IPS DF 6.9 (cell line): ENCODE data around the gene TUT1.

ENCODE experiments used
- DNase-seq: peaks from one replicate; pipeline ENCODE4 v3.0.0-alpha.2; 2013; ENCODE audit warnings: low read depth, low spot score
- H3K27ac ChIP-seq: one replicate; pipeline ENCODE4 v1.5.1; 2013; ENCODE audit warnings: low read length, control low read depth
- H3K27me3 ChIP-seq: 2 replicates; pipeline ENCODE4 v1.6.1; 2013; ENCODE audit warnings: mild to moderate bottlenecking, low read length; ENCODE audit not compliant: control insufficient read depth, insufficient read depth
- H3K36me3 ChIP-seq: 2 replicates; pipeline ENCODE4 v1.6.1; 2013; ENCODE audit warnings: low read length; ENCODE audit not compliant: control insufficient read depth, insufficient read depth
- H3K4me1 ChIP-seq: 2 replicates; pipeline ENCODE4 v1.6.1; 2013; ENCODE audit warnings: low read length; ENCODE audit not compliant: control insufficient read depth, insufficient read depth
- H3K4me3 ChIP-seq: 2 replicates; pipeline ENCODE4 v1.5.1; 2013; ENCODE audit warnings: mild to moderate bottlenecking, low read length
- H3K9me3 ChIP-seq: 2 replicates; pipeline ENCODE4 v1.6.1; 2013; ENCODE audit warnings: low read length, inconsistent platforms; ENCODE audit not compliant: control insufficient read depth, insufficient read depth
- WGBS: extraction: QIAGEN DNeasy Blood & Tissue Kit; methylation state at CpG from one replicate; pipeline ENCODE4 v1.1.7; 2013; ENCODE audit warnings: mixed read lengths, missing lambda C conversion rate; ENCODE audit not compliant: insufficient read length, insufficient coverage; 5-methylcytosine and 5-hydroxymethylcytosine counted together

TUT1 gene

GRCh38 chr11:62613291-62613778 lies 22.0 kb upstream of the TUT1 start:
- DNase-seq: no peak
- Histone ChIP-seq H3K27ac (no peak overlapping the region), H3K9me3 (no peaks in the 10 kb centered on the region), H3K4me3 (no peak overlapping the region), H3K4me1 (no peaks in the 10 kb centered on the region; the same call in 1 of the 2 replicates), H3K36me3 (no peaks in the 10 kb centered on the region; the same call in 1 of the 2 replicates), H3K27me3 (no peaks in the 10 kb centered on the region)
- no CpG with 5 or more reads among the region's 15 CpGs for WGBS

GRCh38 chr11:62612366-62613290 lies 21.3 kb upstream of the TUT1 start, which contains the start of the genes EML3 and ROM1:
Gene EML3, minus strand, starts transcription at chr11:62612775. Its CDS starts 318 bp downstream, at chr11:62612457.
Gene ROM1, plus strand, starts transcription at chr11:62613257. Its CDS starts 25 bp downstream, at chr11:62613282.
- WGBS: no CpG with 5 or more reads among the region's 91 CpGs
- H3K4me1 ChIP-seq: no peaks in the 10 kb centered on the region; the same call in 1 of the 2 replicates
- DNase-seq: no peak
- no peaks in the 10 kb centered on the region for H3K9me3 ChIP-seq
- no peak within 1 kb of the TSS for H3K27ac ChIP-seq
- no peaks in the 10 kb centered on the region; the same call in 1 of the 2 replicates for H3K36me3 ChIP-seq
- no peaks in the 10 kb centered on the region for H3K27me3 ChIP-seq
- peak within 1 kb of the TSS; percentile 66; the same call in 1 of the 2 replicates for H3K4me3 ChIP-seq

GRCh38 chr11:62611705-62612365 lies 20.5 kb upstream of the TUT1 start:
- no peak for DNase-seq
- no peaks in the 10 kb centered on the region; the same call in 1 of the 2 replicates for H3K4me1 ChIP-seq
- H3K27ac ChIP-seq: no peak overlapping the region
- WGBS: no CpG with 5 or more reads among the region's 34 CpGs
- no peaks in the 10 kb centered on the region for H3K9me3 ChIP-seq
- no peaks in the 10 kb centered on the region; the same call in 1 of the 2 replicates for H3K36me3 ChIP-seq
- H3K27me3 ChIP-seq: no peaks in the 10 kb centered on the region
- H3K4me3 ChIP-seq: peak overlapping the region; percentile 66; the same call in 1 of the 2 replicates

- Histone ChIP-seq H3K27ac (no peak overlapping the region), H3K4me3 (peak overlapping the region; percentile 66; the same call in 1 of the 2 replicates), H3K9me3 (no peaks in the 10 kb centered on the region), H3K27me3 (no peaks in the 10 kb centered on the region), H3K4me1 (no peaks in the 10 kb centered on the region; the same call in 1 of the 2 replicates), H3K36me3 (no peaks in the 10 kb centered on the region)
- DNase-seq: no peak
- no CpG with 5 or more reads among the region's 28 CpGs for WGBS
These were observed 19.7 kb upstream of the TUT1 start for GRCh38 chr11:62610814-62611704.

- WGBS: no CpG with 5 or more reads among the region's 6 CpGs
- no peaks in the 10 kb centered on the region for H3K9me3 ChIP-seq
- H3K27me3 ChIP-seq: no peaks in the 10 kb centered on the region
- H3K27ac ChIP-seq: no peak overlapping the region
- no peaks in the 10 kb centered on the region; the same call in 1 of the 2 replicates for H3K4me1 ChIP-seq
- H3K4me3 ChIP-seq: no peak overlapping the region
- H3K36me3 ChIP-seq: no peaks in the 10 kb centered on the region
- DNase-seq: no peak
These were observed 19.1 kb upstream of the TUT1 start for GRCh38 chr11:62610403-62610802.

- no CpG with 5 or more reads among the region's 12 CpGs for WGBS
- no peak for DNase-seq
- Histone ChIP-seq H3K4me3 (no peak overlapping the region), H3K27me3 (no peaks in the 10 kb centered on the region; the same call in 1 of the 2 replicates), H3K4me1 (no peaks in the 10 kb centered on the region; the same call in 1 of the 2 replicates), H3K9me3 (no peaks in the 10 kb centered on the region), H3K36me3 (no peaks in the 10 kb centered on the region), H3K27ac (no peak overlapping the region)
These were observed 17.5 kb upstream of the TUT1 start for GRCh38 chr11:62608776-62609175.

GRCh38 chr11:62607714-62608113 lies 16.4 kb upstream of the TUT1 start:
- H3K4me1 ChIP-seq: no peaks in the 10 kb centered on the region; the same call in 1 of the 2 replicates

GRCh38 chr11:62605902-62606301 lies 14.6 kb upstream of the TUT1 start:
- Histone ChIP-seq H3K9me3 (no peaks in the 10 kb centered on the region), H3K4me1 (no peaks in the 10 kb centered on the region; the same call in 1 of the 2 replicates), H3K36me3 (no peaks in the 10 kb centered on the region), H3K27ac (no peak overlapping the region), H3K4me3 (no peak overlapping the region), H3K27me3 (peaks cover 3% of the 10 kb centered on the region; the same call in 1 of the 2 replicates)
- DNase-seq: no peak
- no CpG with 5 or more reads among the region's 15 CpGs for WGBS

More at GRCh38 chr11:62607714-62608113, 16.4 kb upstream of the TUT1 start:
- no peak for DNase-seq
- no peaks in the 10 kb centered on the region for H3K36me3 ChIP-seq
- H3K27me3 ChIP-seq: peaks cover 3% of the 10 kb centered on the region; the same call in 1 of the 2 replicates
- H3K27ac ChIP-seq: no peak overlapping the region
- no peak overlapping the region for H3K4me3 ChIP-seq
- no peaks in the 10 kb centered on the region for H3K9me3 ChIP-seq
- WGBS: no CpG with 5 or more reads among the region's 4 CpGs

GRCh38 chr11:62605467-62605866 lies 14.1 kb upstream of the TUT1 start:
- Histone ChIP-seq H3K4me1 (no peaks in the 10 kb centered on the region), H3K9me3 (no peaks in the 10 kb centered on the region), H3K4me3 (no peak overlapping the region), H3K27me3 (peaks cover 3% of the 10 kb centered on the region; the same call in 1 of the 2 replicates), H3K36me3 (no peaks in the 10 kb centered on the region), H3K27ac (no peak overlapping the region)
- WGBS: no CpG with 5 or more reads among the region's 6 CpGs
- DNase-seq: no peak
